H1 (cell line): ENCODE data around the gene ZNF385C. TPM values are rescaled to one million over a fixed set of nuclear protein-coding genes. Genes with fewer than 3 reads are reported as not detected.

ENCODE experiments used
- CTCF ChIA-PET: fragments of 300-600 bp; sonication (Branson Sonifier 250); formaldehyde crosslinking; loops from one replicate; lab custom pipeline; 2021; ENCODE audit not compliant: partially characterized antibody; lab: Charles Lee
- POLR2A ChIA-PET: fragments of 300-600 bp; sonication (Branson Sonifier 250); formaldehyde crosslinking; loops from one replicate; lab custom pipeline; 2021; ENCODE audit warnings: inconsistent platforms; ENCODE audit not compliant: partially characterized antibody; lab: Charles Lee
- DNase-seq, 2 experiments: peaks; one replicate each; pipeline versions ENCODE4 v3.0.0 to v3.0.0-alpha.2; 2010 to 2022; ENCODE audit warnings: low spot score in 2 of 2, low read depth in 1 of 2, mixed read lengths in 1 of 2
- FAIRE-seq: peaks from 2 replicates; lab custom pipeline; 2011; peaks lifted over from hg19 to GRCh38; lab: Jason Lieb, UNC
- H2AFZ ChIP-seq: 2 replicates; pipeline ENCODE4 v1.8.1; 2012; ENCODE audit warnings: low read length, inconsistent platforms
- H2AK5ac ChIP-seq: 2 replicates; pipeline ENCODE4 v1.6.1; 2013; ENCODE audit warnings: low read depth, low read length
- H2BK120ac ChIP-seq: replicated peaks from 2 replicates; pipeline ENCODE3; 2013; ENCODE audit warnings: low read depth, low read length, inconsistent platforms
- H2BK12ac ChIP-seq: 2 replicates; pipeline ENCODE4 v1.6.1; 2013; ENCODE audit warnings: low read depth, low read length
- H2BK15ac ChIP-seq: 2 replicates; pipeline ENCODE4 v1.6.1; 2013; ENCODE audit warnings: low read length
- H2BK20ac ChIP-seq: 2 replicates; pipeline ENCODE4 v1.6.1; 2013; ENCODE audit warnings: low read length
- H2BK5ac ChIP-seq: 2 replicates; pipeline ENCODE4 v1.6.1; 2013; ENCODE audit warnings: low read depth, low read length
- H3K14ac ChIP-seq: 2 replicates; pipeline ENCODE4 v1.6.1; 2013; ENCODE audit warnings: inconsistent platforms; ENCODE audit not compliant: insufficient read length
- H3K18ac ChIP-seq: 2 replicates; pipeline ENCODE4 v1.6.1; 2013; ENCODE audit warnings: low read length; ENCODE audit errors: extremely low read depth
- H3K23ac ChIP-seq: 2 replicates; pipeline ENCODE4 v1.6.1; 2013; ENCODE audit warnings: inconsistent platforms; ENCODE audit not compliant: insufficient read length
- H3K23me2 ChIP-seq: 2 replicates; pipeline ENCODE4 v1.6.1; 2013; ENCODE audit warnings: low read depth, low read length
- H3K27ac ChIP-seq: 2 replicates; pipeline ENCODE4 v1.6.1; 2011; ENCODE audit warnings: low read depth, low read length, inconsistent platforms
- H3K27me3 ChIP-seq, 4 experiments: replicated peaks in 1 of 4; 1 replicate in 1 of 4; 2 replicates in 3 of 4; pipeline versions ENCODE4 v1.6.1 to v1.8.1; 2011 to 2013; ENCODE audit warnings: low read length in 3 of 4, mild to moderate bottlenecking in 3 of 4, inconsistent platforms in 2 of 4, mixed read lengths in 2 of 4, moderate library complexity in 1 of 4; ENCODE audit not compliant: control insufficient read depth in 3 of 4, insufficient read depth in 3 of 4; ENCODE audit errors: extremely low read depth in 1 of 4
- H3K36me3 ChIP-seq, 4 experiments: 2 replicates each; pipeline versions ENCODE4 v1.6.1 to v1.8.1; 2011 to 2013; ENCODE audit warnings: mild to moderate bottlenecking in 4 of 4, low read length in 3 of 4, moderate library complexity in 2 of 4, control low read depth in 1 of 4, inconsistent platforms in 1 of 4; ENCODE audit not compliant: insufficient read depth in 4 of 4, control insufficient read depth in 2 of 4
- H3K4ac ChIP-seq: replicated peaks from 2 replicates; pipeline ENCODE3; 2013; ENCODE audit warnings: low read length, low read depth, mixed read lengths, inconsistent platforms; ENCODE audit not compliant: insufficient read length
- H3K4me1 ChIP-seq, 4 experiments: replicated peaks in 1 of 4; 1 replicate in 1 of 4; 2 replicates in 3 of 4; pipeline versions ENCODE4 v1.6.1 to v1.8.1; 2011 to 2013; ENCODE audit warnings: low read length in 3 of 4, inconsistent platforms in 2 of 4, mixed read lengths in 1 of 4; ENCODE audit not compliant: insufficient read depth in 4 of 4, control insufficient read depth in 3 of 4
- H3K4me2 ChIP-seq, 2 experiments: 2 replicates each; pipeline versions ENCODE4 v1.6.1 to v1.8.1; 2011 to 2013; ENCODE audit warnings: low read depth in 2 of 2, low read length in 2 of 2, control low read depth in 1 of 2, inconsistent platforms in 1 of 2, mild to moderate bottlenecking in 1 of 2; ENCODE audit not compliant: insufficient read depth in 1 of 2
- H3K4me3 ChIP-seq, 4 experiments: fragments of 200-600, 300-600 bp in 1 of 4; sonication (generic), shearing (Covaris generic), sonication (Bioruptor Twin) in 1 of 4; 2 replicates each; pipeline versions ENCODE4 v1.5.1 to v1.8.1; 2011 to 2016; ENCODE audit warnings: low read length in 4 of 4, low read depth in 3 of 4, control low read depth in 2 of 4, inconsistent platforms in 2 of 4, mild to moderate bottlenecking in 2 of 4, mixed read lengths in 1 of 4, moderate library complexity in 1 of 4; ENCODE audit not compliant: insufficient read depth in 2 of 4; ENCODE audit errors: extremely low read depth in 1 of 4
- H3K56ac ChIP-seq: replicated peaks from 2 replicates; pipeline ENCODE3; 2013; ENCODE audit warnings: low read depth, mild to moderate bottlenecking, mixed read lengths, low read length, inconsistent platforms; ENCODE audit not compliant: insufficient read length
- H3K79me1 ChIP-seq: 2 replicates; pipeline ENCODE4 v1.6.1; 2013; ENCODE audit warnings: low read depth, low read length, control low read depth
- H3K79me2 ChIP-seq, 2 experiments: 2 replicates each; pipeline versions ENCODE4 v1.6.1 to v1.8.1; 2012 to 2013; ENCODE audit warnings: low read length in 2 of 2, mild to moderate bottlenecking in 2 of 2, inconsistent platforms in 1 of 2; ENCODE audit not compliant: insufficient read depth in 2 of 2, control insufficient read depth in 1 of 2
- H3K9ac ChIP-seq, 4 experiments: replicated peaks in 1 of 4; 1 replicate in 1 of 4; 2 replicates in 3 of 4; pipeline versions ENCODE4 v1.6.1 to v1.8.1; 2011 to 2013; ENCODE audit warnings: low read depth in 3 of 4, low read length in 3 of 4, control low read depth in 2 of 4, mild to moderate bottlenecking in 2 of 4, moderate library complexity in 2 of 4, inconsistent platforms in 1 of 4; ENCODE audit errors: extremely low read depth in 1 of 4
- H3K9me3 ChIP-seq, 2 experiments: 2 replicates each; pipeline versions ENCODE4 v1.6.1 to v1.8.1; 2012 to 2013; ENCODE audit warnings: mild to moderate bottlenecking in 2 of 2, moderate library complexity in 2 of 2, control low read depth in 1 of 2, inconsistent platforms in 1 of 2, low read depth in 1 of 2, low read length in 1 of 2, mixed read lengths in 1 of 2; ENCODE audit not compliant: insufficient read depth in 2 of 2
- H4K20me1 ChIP-seq, 2 experiments: replicated peaks in 1 of 2; 2 replicates each; pipeline versions ENCODE3 to v1.8.1; 2011 to 2013; ENCODE audit warnings: inconsistent platforms in 2 of 2, low read length in 2 of 2, mild to moderate bottlenecking in 1 of 2; ENCODE audit not compliant: insufficient read depth in 2 of 2, control insufficient read depth in 1 of 2
- H4K5ac ChIP-seq: 2 replicates; pipeline ENCODE4 v1.6.1; 2013; ENCODE audit warnings: low read length, low read depth, mixed read lengths, inconsistent platforms; ENCODE audit not compliant: insufficient read length
- H4K8ac ChIP-seq: 2 replicates; pipeline ENCODE4 v1.8.0; 2013; ENCODE audit warnings: mild to moderate bottlenecking, moderate library complexity, low read length, inconsistent platforms; ENCODE audit not compliant: insufficient read depth; ENCODE audit errors: extremely low read depth
- H4K91ac ChIP-seq: replicated peaks from 2 replicates; pipeline ENCODE3; 2013; ENCODE audit warnings: low read length, mixed read lengths, inconsistent platforms; ENCODE audit not compliant: insufficient read length
- BACH1 ChIP-seq: IDR thresholded peaks from 2 replicates; pipeline ENCODE4 v1.6.1; 2012; ENCODE audit warnings: low read length, improper control_type of control experiment
- BCL11A ChIP-seq, 2 experiments: IDR thresholded peaks; one replicate each; pipeline ENCODE4 v1.6.1; 2011; ENCODE audit warnings: low read depth in 2 of 2, low read length in 2 of 2, mild to moderate bottlenecking in 2 of 2
- CBX8 ChIP-seq: fragments of 300-800, 300-1000 bp; sonication (generic); IDR thresholded peaks from 2 replicates; pipeline ENCODE4 v1.7.1; 2016; ENCODE audit warnings: low read depth, low read length, borderline replicate concordance
- CEBPB ChIP-seq: IDR thresholded peaks from 2 replicates; pipeline ENCODE4 v1.6.1; 2012; ENCODE audit warnings: low read depth, low read length
- CTBP2 ChIP-seq: IDR thresholded peaks from 2 replicates; pipeline ENCODE4 v1.7.0; 2011; ENCODE audit warnings: borderline replicate concordance, mild to moderate bottlenecking, moderate library complexity, mixed read lengths, low read length; ENCODE audit not compliant: insufficient read depth, insufficient read length
- EP300 ChIP-seq, 2 experiments: IDR thresholded peaks; 1 replicate in 1 of 2; 2 replicates in 1 of 2; pipeline ENCODE4 v1.6.1; 2011 to 2012; ENCODE audit warnings: low read depth in 2 of 2, low read length in 2 of 2, mild to moderate bottlenecking in 2 of 2, borderline replicate concordance in 1 of 2, inconsistent platforms in 1 of 2, moderate library complexity in 1 of 2
- FOSL1 ChIP-seq: IDR thresholded peaks from 2 replicates; pipeline ENCODE4 v1.6.1; 2011; ENCODE audit warnings: mild to moderate bottlenecking, low read depth, low read length, moderate library complexity; ENCODE audit not compliant: insufficient read depth
- RBBP5 ChIP-seq: IDR thresholded peaks from 2 replicates; pipeline ENCODE4 v1.7.1; 2012; ENCODE audit warnings: low read depth, mild to moderate bottlenecking, inconsistent platforms, low read length, moderate library complexity, borderline replicate concordance
- SP1 ChIP-seq: IDR thresholded peaks from 2 replicates; pipeline ENCODE4 v1.6.1; 2011; ENCODE audit warnings: low read depth, low read length
- TCF12 ChIP-seq: IDR thresholded peaks from 2 replicates; pipeline ENCODE4 v1.6.1; 2011; ENCODE audit warnings: low read depth, mild to moderate bottlenecking, low read length
- WGBS, 2 experiments: shearing (Covaris generic) in 1 of 2; methylation state at CpG; one replicate each; pipeline versions ENCODE4 v1.1.6 to v1.1.7; 2013 to 2015; ENCODE audit warnings: low lambda C conversion rate in 2 of 2, mixed read lengths in 2 of 2, inconsistent platforms in 1 of 2, low coverage in 1 of 2, missing lambda C conversion rate in 1 of 2; ENCODE audit not compliant: insufficient replicate concordance in 2 of 2, insufficient coverage in 1 of 2, insufficient read length in 1 of 2; ENCODE audit errors: extremely low coverage in 1 of 2, missing lambda C conversion rate in 1 of 2; 5-methylcytosine and 5-hydroxymethylcytosine counted together
- polyA plus RNA-seq, 7 experiments: library from polyadenylated mRNA; depleted of rRNA in 3 of 7; stranded (reverse) in 5 of 7; unstranded in 2 of 7; fragments of >200 nt in 5 of 7; fragments of 200-250 nt in 2 of 7; gene quantifications; 1 replicate in 5 of 7; 2 replicates in 1 of 7; 4 replicates in 1 of 7; pipeline versions ENCODE4 v1.2.1 to v1.2.3, GENCODE V29; 2011 to 2013; ENCODE audit warnings: missing spikeins in 2 of 7, mixed read lengths in 2 of 7
- total RNA-seq: library from RNA; stranded (reverse); fragmentation: NEBNext Ultra II Directional; extraction: Animal tissue kit (Norgen Biotek cat#: 25700); gene quantifications from 2 replicates; pipeline ENCODE4 v1.2.1, GENCODE V29; 2021
- TF ChIP-seq, protein P1 (sequence below), 3 experiments: IDR thresholded peaks; 1 replicate in 2 of 3; 2 replicates in 1 of 3; pipeline versions ENCODE4 v1.5.1 to v1.6.1; 2011; ENCODE audit warnings: low read length in 3 of 3, mild to moderate bottlenecking in 3 of 3, inconsistent platforms in 2 of 3, low read depth in 1 of 3, moderate library complexity in 1 of 3; ENCODE audit not compliant: insufficient read depth in 1 of 3; ENCODE audit errors: control extremely low read depth in 1 of 3

Gene ZNF385C
- total and polyA plus RNA-seq, 2 of the 8 experiments (the other 6 are each of a cell fraction or from before 2014, with no cell fraction given), result 3.9 to 6.1 TPM

DNA sequence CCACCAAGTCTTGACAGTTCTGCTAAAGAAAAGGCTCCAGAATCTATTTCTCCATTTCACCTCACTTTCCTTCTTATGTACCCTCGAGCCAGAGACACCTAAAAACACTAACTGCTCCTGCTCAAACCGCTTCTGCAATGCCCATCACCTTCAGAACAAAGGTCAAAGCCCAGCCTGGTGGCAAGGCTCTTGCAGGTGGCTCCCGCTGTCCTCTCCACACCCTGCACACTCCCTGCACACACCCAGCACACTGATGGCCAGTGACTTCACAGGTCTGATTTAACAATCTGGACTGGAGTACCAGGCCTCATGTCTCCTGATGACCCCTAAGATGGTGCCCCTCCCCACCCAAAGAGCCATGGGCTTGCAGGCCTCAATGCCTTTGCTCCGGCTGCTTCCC lies 38.0 kb downstream of the ZNF385C start:
- H2BK15ac ChIP-seq, result no peak overlapping the region; the same call in 1 of the 2 replicates
- H2AFZ ChIP-seq, result no peak overlapping the region
- H3K4ac ChIP-seq, result no peak overlapping the region
- H4K8ac ChIP-seq, result no peak overlapping the region
- no peak overlapping the region for H3K14ac ChIP-seq
- peak overlapping the region; percentile 35; the same call in 1 of the 2 replicates for H2BK5ac ChIP-seq
- H3K79me1 ChIP-seq, result no peaks in the 10 kb centered on the region
- no peak overlapping the region for H4K5ac ChIP-seq
- ChIA-PET POLR2A (no interaction called here), CTCF (interaction anchor here (0.6 to 17.0 kb wide), 10 partner anchors 7 to 97 kb away, joined by 3 to 381 read pairs (median 8); partner anchors contain the start of genes DHX58, HSPB9 and KAT2A)
- H2BK12ac ChIP-seq, result no peak overlapping the region
- H2AK5ac ChIP-seq, result no peak overlapping the region
- no peaks in the 10 kb centered on the region; the same call in 1 of the 2 replicates for H3K23me2 ChIP-seq
- no peaks in the 10 kb centered on the region for H4K20me1 ChIP-seq
- H3K79me2 ChIP-seq, result no peaks in the 10 kb centered on the region
- H4K91ac ChIP-seq, result no peak overlapping the region
- H3K4me2 ChIP-seq, result no peak overlapping the region
- H3K4me1 ChIP-seq, result peaks cover 0 to 14% (median 5%) of the 10 kb centered on the region in 4 experiments; a peak in 6 of 7 replicates
- 95% methylated on average over 4 of the region's 4 CpGs; no CpG with 5 or more reads in 1 of the 2 experiments for WGBS, 2 experiments
- no peaks in the 10 kb centered on the region for H3K9me3 ChIP-seq
- FAIRE-seq (no peak), DNase-seq (no peak)
- no peak overlapping the region for H3K27ac ChIP-seq
- H2BK20ac ChIP-seq, result no peak overlapping the region
- H3K18ac ChIP-seq, result no peak overlapping the region
- H3K56ac ChIP-seq, result no peak overlapping the region
- no peaks in the 10 kb centered on the region for H3K36me3 ChIP-seq
- H3K9ac ChIP-seq, result no peak overlapping the region
- no peak overlapping the region for H3K4me3 ChIP-seq
- no peak overlapping the region for H2BK120ac ChIP-seq
- no peak overlapping the region for H3K23ac ChIP-seq
- no peaks in the 10 kb centered on the region for H3K27me3 ChIP-seq
- TF ChIP-seq EP300 (IDR thresholded peaks at IDR 0.05; ENCODE audit: borderline replicate concordance in 1 of 2, low read depth in 2 of 2, low read length in 2 of 2) (no peak), CTBP2 (no peak), BCL11A (IDR thresholded peaks at IDR 0.05; ENCODE audit: low read depth in 2 of 2, low read length in 2 of 2) (no peak), CEBPB (no peak), SP1 (no peak), FOSL1 (no peak), TCF12 (no peak), CBX8 (no peak), RBBP5 (no peak), BACH1 (no peak)
- TF ChIP-seq, protein P1, sequence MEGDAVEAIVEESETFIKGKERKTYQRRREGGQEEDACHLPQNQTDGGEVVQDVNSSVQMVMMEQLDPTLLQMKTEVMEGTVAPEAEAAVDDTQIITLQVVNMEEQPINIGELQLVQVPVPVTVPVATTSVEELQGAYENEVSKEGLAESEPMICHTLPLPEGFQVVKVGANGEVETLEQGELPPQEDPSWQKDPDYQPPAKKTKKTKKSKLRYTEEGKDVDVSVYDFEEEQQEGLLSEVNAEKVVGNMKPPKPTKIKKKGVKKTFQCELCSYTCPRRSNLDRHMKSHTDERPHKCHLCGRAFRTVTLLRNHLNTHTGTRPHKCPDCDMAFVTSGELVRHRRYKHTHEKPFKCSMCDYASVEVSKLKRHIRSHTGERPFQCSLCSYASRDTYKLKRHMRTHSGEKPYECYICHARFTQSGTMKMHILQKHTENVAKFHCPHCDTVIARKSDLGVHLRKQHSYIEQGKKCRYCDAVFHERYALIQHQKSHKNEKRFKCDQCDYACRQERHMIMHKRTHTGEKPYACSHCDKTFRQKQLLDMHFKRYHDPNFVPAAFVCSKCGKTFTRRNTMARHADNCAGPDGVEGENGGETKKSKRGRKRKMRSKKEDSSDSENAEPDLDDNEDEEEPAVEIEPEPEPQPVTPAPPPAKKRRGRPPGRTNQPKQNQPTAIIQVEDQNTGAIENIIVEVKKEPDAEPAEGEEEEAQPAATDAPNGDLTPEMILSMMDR (IDR thresholded peaks at IDR 0.05; ENCODE audit: control extremely low read depth in 1 of 3, insufficient read depth in 1 of 3, low read depth in 1 of 3, low read length in 3 of 3), result no peak
